GM18951 (cell line): ENCODE data around the gene ATXN1.
"Not testable (repeated sequence)": the region's sequence is repeated elsewhere in the genome, so short reads cannot be mapped to it uniquely, and the experiment has no call there.

Experiments
- POLR2A ChIP-seq: IDR thresholded peaks from 4 replicates; pipeline ENCODE4 v1.6.1; 2011; ENCODE audit warnings: mild to moderate bottlenecking; ENCODE audit not compliant: insufficient read length, insufficient read depth; ENCODE audit errors: extremely low read depth
- in situ Hi-C: fragments of 300-500 bp; cut with MboI; formaldehyde crosslinking; loops from one replicate; pipeline ENCODE4 v1.12.0; 2022; ENCODE audit warnings: low sequenced_read_pairs, mixed read lengths, inconsistent platforms; ENCODE audit not compliant: unreplicated experiment

ATXN1 gene

GRCh38 chr6:16712255-16712930 lies 48.9 kb downstream of the ATXN1 start:
- in situ Hi-C loops, result no loop called here
- TF ChIP-seq POLR2A, result no peak

- in situ Hi-C loops, result no loop called here
- TF ChIP-seq POLR2A, result no peak
Observed at GRCh38 chr6:16711546-16712254, 49.6 kb downstream of the ATXN1 start.

- no peak for TF ChIP-seq POLR2A
- in situ Hi-C loops, result no loop called here
Observed at GRCh38 chr6:16706911-16707783, 54.1 kb downstream of the ATXN1 start.

- in situ Hi-C loops, result not testable (repeated sequence)
Observed at GRCh38 chr6:16706491-16706890, 54.8 kb downstream of the ATXN1 start.

GRCh38 chr6:16706029-16706428 lies 55.2 kb downstream of the ATXN1 start:
- in situ Hi-C loops, result no loop called here
- TF ChIP-seq POLR2A, result no peak

- in situ Hi-C loops, result no loop called here
- no peak for TF ChIP-seq POLR2A
Observed at GRCh38 chr6:16705081-16705993, 55.9 kb downstream of the ATXN1 start.

GRCh38 chr6:16704401-16705045 lies 56.7 kb downstream of the ATXN1 start:
- no peak for TF ChIP-seq POLR2A
- in situ Hi-C loops, result no loop called here

GRCh38 chr6:16702627-16703378 lies 58.5 kb downstream of the ATXN1 start:
- in situ Hi-C loops, result not testable (repeated sequence)

GRCh38 chr6:16700916-16701234 lies 60.4 kb downstream of the ATXN1 start:
- in situ Hi-C loops, result no loop called here
- no peak for TF ChIP-seq POLR2A

- in situ Hi-C loops, result no loop called here
- no peak for TF ChIP-seq POLR2A
Observed at GRCh38 chr6:16700202-16700915, 60.9 kb downstream of the ATXN1 start.

- in situ Hi-C loops, result no loop called here
- no peak for TF ChIP-seq POLR2A
Observed at GRCh38 chr6:16698997-16699868, 62.0 kb downstream of the ATXN1 start.

- in situ Hi-C loops, result no loop called here
- no peak for TF ChIP-seq POLR2A
Observed at GRCh38 chr6:16698162-16698533, 63.1 kb downstream of the ATXN1 start.
